HepG2 (cell line): ENCODE results near the gene MTRFR. TPM values are rescaled to one million over a fixed set of nuclear protein-coding genes. Genes with fewer than 3 reads are reported as not detected.
A peak's percentile ranks its signal among the peaks of the same experiment; 100 is the strongest.

Experiments used
- GABPB1 ChIP-seq: IDR thresholded peaks from 2 replicates; pipeline ENCODE4 v1.6.1; 2016; ENCODE audit warnings: mild to moderate bottlenecking, missing genetic modification reagents, moderate library complexity, missing compliant biosample characterization
- MIXL1 ChIP-seq: IDR thresholded peaks from 2 replicates; pipeline ENCODE4 v1.6.1; 2016
- MXI1 ChIP-seq: IDR thresholded peaks from 3 replicates; pipeline ENCODE4 v1.6.1; 2012; ENCODE audit warnings: low read depth, low read length, inconsistent platforms, borderline replicate concordance
- NFKB2 ChIP-seq: sonication (generic); formaldehyde crosslinking; IDR thresholded peaks from 2 replicates; pipeline ENCODE4 v1.4.0; 2020; ENCODE audit warnings: missing genetic modification reagents, borderline replicate concordance
- PAF1 ChIP-seq: IDR thresholded peaks from 2 replicates; pipeline ENCODE4 v1.6.1; 2016; ENCODE audit warnings: missing genetic modification reagents, missing compliant biosample characterization
- TBX2 ChIP-seq: sonication (generic); formaldehyde crosslinking; IDR thresholded peaks from 2 replicates; pipeline ENCODE4 v1.5.0; 2020; ENCODE audit warnings: missing genetic modification reagents, mild to moderate bottlenecking, borderline replicate concordance
- ZNF207 ChIP-seq: fragments of 450-650 bp; IDR thresholded peaks from 2 replicates; pipeline ENCODE4 v1.6.1; 2016; ENCODE audit warnings: antibody characterized with exemption, borderline replicate concordance
- polyA plus RNA-seq, 8 experiments: library from polyadenylated mRNA; depleted of rRNA in 3 of 8; stranded (reverse) in 7 of 8; unstranded in 1 of 8; fragments of >200 nt; fragmentation: Illumina TruSeq in 4 of 8; extraction: Trizol in 4 of 8; gene quantifications; 2 replicates each; pipeline versions ENCODE4 v1.2.1 to v1.2.3, GENCODE V29; 2011 to 2016; ENCODE audit warnings: low read depth in 4 of 8, missing spikeins in 1 of 8, mixed read lengths in 1 of 8; ENCODE audit not compliant: insufficient read depth in 1 of 8
- total RNA-seq, 5 experiments: library from RNA; depleted of rRNA; stranded (reverse); fragments of >200 nt; fragmentation: Illumina TruSeq; extraction: Trizol; gene quantifications; 2 replicates each; pipeline ENCODE4 v1.2.3, GENCODE V29; 2016; ENCODE audit warnings: low read depth in 1 of 5
- TF ChIP-seq, protein P1 (sequence below): sonication (generic); formaldehyde crosslinking; IDR thresholded peaks from 2 replicates; pipeline ENCODE4 v1.4.0; 2020; ENCODE audit warnings: missing genetic modification reagents
- TF ChIP-seq, protein P2 (sequence below): sonication (generic); formaldehyde crosslinking; IDR thresholded peaks from 2 replicates; pipeline ENCODE4 v1.9.0; 2021; ENCODE audit warnings: missing genetic modification reagents, borderline replicate concordance
- TF ChIP-seq, protein P3 (sequence below): sonication (generic); formaldehyde crosslinking; IDR thresholded peaks from 2 replicates; pipeline ENCODE4 v1.5.1; 2020; ENCODE audit warnings: missing genetic modification reagents, mild to moderate bottlenecking, borderline replicate concordance

The MTRFR gene
- total and polyA plus RNA-seq, 2 of the 13 experiments (the other 11 are each of a cell fraction or from before 2014, with no cell fraction given): 7.1 to 9.9 TPM

DNA sequence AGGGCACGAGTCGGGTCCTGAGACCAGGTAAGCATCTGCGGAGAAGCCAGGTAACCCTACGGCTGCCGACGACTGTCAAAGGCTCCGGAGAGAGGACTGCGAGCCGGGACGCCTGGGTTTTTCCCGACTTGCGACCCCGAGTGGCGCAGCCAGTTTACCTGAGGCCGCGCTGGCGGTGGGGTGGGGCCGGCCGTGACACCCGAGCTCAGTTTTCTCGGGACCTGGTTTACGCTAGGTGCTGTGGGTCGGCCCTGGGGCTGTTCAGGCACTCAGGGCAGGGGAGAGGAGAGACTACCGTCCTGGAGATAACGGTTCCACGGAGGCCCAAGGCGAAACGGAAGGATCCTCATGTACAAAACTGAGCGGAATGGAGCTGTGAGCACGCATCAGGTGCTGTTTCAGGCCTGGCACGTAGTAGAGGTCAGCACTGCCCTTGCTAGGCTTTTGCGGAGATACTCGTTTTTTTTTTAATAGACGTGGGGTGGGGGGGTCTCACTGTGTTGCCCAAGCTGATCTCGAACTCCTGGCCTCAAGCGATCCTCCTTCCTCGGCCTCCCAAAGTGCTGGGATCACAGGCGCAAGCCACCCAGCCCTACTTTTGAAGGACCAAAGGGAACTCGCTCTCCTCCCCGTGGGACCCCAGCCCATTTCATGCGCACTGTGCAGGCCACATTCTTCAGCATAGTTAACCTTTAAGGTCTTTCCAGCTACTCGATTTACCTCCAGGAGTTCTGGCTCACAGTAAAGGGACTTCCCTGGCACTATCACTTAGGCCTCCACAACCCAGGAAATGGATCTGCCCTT, 471 bp downstream of the MTRFR start (continued):
- TF ChIP-seq, protein P1, sequence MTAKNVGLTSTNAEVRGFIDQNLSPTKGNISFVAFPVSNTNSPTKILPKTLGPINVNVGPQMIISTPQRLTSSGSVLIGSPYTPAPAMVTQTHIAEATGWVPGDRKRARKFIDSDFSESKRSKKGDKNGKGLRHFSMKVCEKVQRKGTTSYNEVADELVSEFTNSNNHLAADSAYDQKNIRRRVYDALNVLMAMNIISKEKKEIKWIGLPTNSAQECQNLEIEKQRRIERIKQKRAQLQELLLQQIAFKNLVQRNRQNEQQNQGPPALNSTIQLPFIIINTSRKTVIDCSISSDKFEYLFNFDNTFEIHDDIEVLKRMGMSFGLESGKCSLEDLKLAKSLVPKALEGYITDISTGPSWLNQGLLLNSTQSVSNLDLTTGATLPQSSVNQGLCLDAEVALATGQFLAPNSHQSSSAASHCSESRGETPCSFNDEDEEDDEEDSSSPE (CRISPR knock-in tag): no peak
- TF ChIP-seq GABPB1 (CRISPR knock-in tag) (no peak), TBX2 (CRISPR knock-in tag) (peak; percentile 26; the same call in 1 of the 2 replicates), ZNF207 (no peak), MXI1 (no peak), MIXL1 (no peak), NFKB2 (CRISPR knock-in tag) (no peak), PAF1 (CRISPR knock-in tag) (no peak)
- TF ChIP-seq, protein P2, sequence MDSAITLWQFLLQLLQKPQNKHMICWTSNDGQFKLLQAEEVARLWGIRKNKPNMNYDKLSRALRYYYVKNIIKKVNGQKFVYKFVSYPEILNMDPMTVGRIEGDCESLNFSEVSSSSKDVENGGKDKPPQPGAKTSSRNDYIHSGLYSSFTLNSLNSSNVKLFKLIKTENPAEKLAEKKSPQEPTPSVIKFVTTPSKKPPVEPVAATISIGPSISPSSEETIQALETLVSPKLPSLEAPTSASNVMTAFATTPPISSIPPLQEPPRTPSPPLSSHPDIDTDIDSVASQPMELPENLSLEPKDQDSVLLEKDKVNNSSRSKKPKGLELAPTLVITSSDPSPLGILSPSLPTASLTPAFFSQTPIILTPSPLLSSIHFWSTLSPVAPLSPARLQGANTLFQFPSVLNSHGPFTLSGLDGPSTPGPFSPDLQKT (CRISPR knock-in tag): no peak
- TF ChIP-seq, protein P3, sequence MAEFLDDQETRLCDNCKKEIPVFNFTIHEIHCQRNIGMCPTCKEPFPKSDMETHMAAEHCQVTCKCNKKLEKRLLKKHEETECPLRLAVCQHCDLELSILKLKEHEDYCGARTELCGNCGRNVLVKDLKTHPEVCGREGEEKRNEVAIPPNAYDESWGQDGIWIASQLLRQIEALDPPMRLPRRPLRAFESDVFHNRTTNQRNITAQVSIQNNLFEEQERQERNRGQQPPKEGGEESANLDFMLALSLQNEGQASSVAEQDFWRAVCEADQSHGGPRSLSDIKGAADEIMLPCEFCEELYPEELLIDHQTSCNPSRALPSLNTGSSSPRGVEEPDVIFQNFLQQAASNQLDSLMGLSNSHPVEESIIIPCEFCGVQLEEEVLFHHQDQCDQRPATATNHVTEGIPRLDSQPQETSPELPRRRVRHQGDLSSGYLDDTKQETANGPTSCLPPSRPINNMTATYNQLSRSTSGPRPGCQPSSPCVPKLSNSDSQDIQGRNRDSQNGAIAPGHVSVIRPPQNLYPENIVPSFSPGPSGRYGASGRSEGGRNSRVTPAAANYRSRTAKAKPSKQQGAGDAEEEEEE (CRISPR knock-in tag): no peak; the same call in 1 of the 2 replicates
